ENCODE data around the gene GNLY. TPM values are rescaled to one million over a fixed set of nuclear protein-coding genes. Genes with fewer than 3 reads are reported as not detected.
A peak's percentile ranks its signal among the peaks of the same experiment; 100 is the strongest.

Gene GNLY
- total and polyA plus RNA-seq, 2 of the 4 experiments (the other 2 are of a cell fraction), result not detected

DNA sequence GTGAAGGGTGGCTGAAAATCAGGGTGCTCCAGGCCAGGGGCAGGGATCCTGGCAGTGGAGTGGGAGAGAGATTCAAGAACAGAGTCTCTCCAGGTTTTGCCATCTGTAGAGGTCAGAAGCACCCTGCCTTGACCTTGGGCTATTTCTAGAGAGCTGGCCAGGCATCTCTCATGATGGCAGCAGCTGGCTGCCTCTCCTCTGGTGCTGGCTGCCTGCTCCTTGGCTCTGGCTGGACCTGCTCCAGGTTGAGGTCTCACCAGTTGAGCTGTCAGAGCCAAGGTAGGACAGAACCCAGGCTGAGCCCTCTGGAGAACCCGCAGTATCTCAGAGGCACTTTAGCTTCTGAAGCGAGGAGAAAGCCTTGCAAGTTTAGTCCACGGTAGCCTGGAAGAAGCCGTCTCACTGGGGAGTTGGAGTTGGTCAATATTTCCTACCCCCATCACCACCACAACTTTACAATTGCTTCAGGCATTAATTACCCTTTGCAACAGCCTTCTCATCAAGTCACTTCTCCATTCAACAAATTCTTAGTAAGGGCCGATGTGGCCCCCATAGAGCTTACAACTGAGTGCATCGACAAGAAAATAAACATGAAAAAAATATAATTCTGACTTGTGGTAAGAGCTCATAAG lies 25.6 kb downstream of the GNLY start:
- Histone ChIP-seq H2BK20ac (ENCODE audit: low read depth, low read length) (no peak overlapping the region), H3K23ac (ENCODE audit: low read depth, low read length) (no peak overlapping the region), H3K4ac (ENCODE audit: low read depth, low read length) (no peak overlapping the region), H4K20me1 (ENCODE audit: insufficient read depth, low read length) (no peaks in the 10 kb centered on the region), H2AFZ (replicated peaks; ENCODE audit: low read length, poor library complexity) (peak overlapping the region; percentile 43), H3K4me1 (ENCODE audit: control insufficient read depth, insufficient read depth, low read length) (peaks cover 2% of the 10 kb centered on the region), H3K14ac (replicated peaks; ENCODE audit: low read depth, low read length) (no peak overlapping the region), H3K56ac (ENCODE audit: extremely low read depth, insufficient read depth, low read length) (no peak overlapping the region), H2BK5ac (ENCODE audit: low read depth, low read length, poor library complexity, severe bottlenecking) (no peak overlapping the region), H4K91ac (ENCODE audit: insufficient read depth, low read depth, low read length) (no peak overlapping the region), H3K9me3 (ENCODE audit: control insufficient read depth, insufficient read depth, low read length) (no peaks in the 10 kb centered on the region; the same call in 1 of the 2 replicates), H3K79me1 (ENCODE audit: low read depth in 1 of 2, low read length in 2 of 2) (no peaks in the 10 kb centered on the region), H3K9ac (ENCODE audit: low read depth, low read length) (no peak overlapping the region), H3K27me3 (ENCODE audit: control insufficient read depth, insufficient read depth, low read length) (peaks cover 14% of the 10 kb centered on the region), H3K18ac (ENCODE audit: low read depth, low read length) (no peak overlapping the region), H3K4me3 (ENCODE audit: insufficient read depth, low read depth, low read length) (no peak overlapping the region), H3K9me1 (ENCODE audit: insufficient read depth, low read length) (0 out of 2 replicates have a peak, but pooled peaks cover 3% of the 10 kb centered on the region), H2BK15ac (ENCODE audit: low read depth, low read length) (no peak overlapping the region), H4K5ac (ENCODE audit: low read depth, low read length) (no peak overlapping the region), H2AK5ac (ENCODE audit: low read depth, low read length) (no peak overlapping the region), H2AK9ac (replicated peaks; ENCODE audit: low read depth, low read length, poor library complexity) (no peak overlapping the region), H3K27ac (ENCODE audit: insufficient read depth, low read length) (no peak overlapping the region), H4K8ac (ENCODE audit: low read depth in 2 of 2, low read length in 2 of 2) (no peak overlapping the region), H3K36me3 (ENCODE audit: control insufficient read depth, insufficient read depth, low read length) (no peaks in the 10 kb centered on the region), H3K4me2 (ENCODE audit: low read depth, low read length) (no peak overlapping the region), H2BK120ac (ENCODE audit: low read depth, low read length) (no peak overlapping the region)
- no peak for DNase-seq
- TF ChIP-seq MXI1 (IDR thresholded peaks at IDR 0.05; ENCODE audit: borderline replicate concordance, low read depth, low read length), result no peak
- TF ChIP-seq RFX5 (IDR thresholded peaks at IDR 0.05; ENCODE audit: low read depth, low read length), result no peak
- TF ChIP-seq POLR2A (IDR thresholded peaks at IDR 0.05; ENCODE audit: low read depth, low read length), result no peak
- TF ChIP-seq MAZ (IDR thresholded peaks at IDR 0.05; ENCODE audit: borderline replicate concordance, low read depth, low read length), result no peak
- TF ChIP-seq RCOR1 (IDR thresholded peaks at IDR 0.05; ENCODE audit: insufficient replicate concordance, low read length), result no peak
- no peak for TF ChIP-seq SMC3 (IDR thresholded peaks at IDR 0.05; ENCODE audit: low read depth, low read length)
- no peak for TF ChIP-seq NFE2L2 (IDR thresholded peaks at IDR 0.05; ENCODE audit: low read depth, low read length)
- no peak for ATAC-seq (ENCODE audit: low read depth)
- POLR2A ChIA-PET (ENCODE audit: unreplicated experiment), result no interaction called here
- BruUV-seq (replicated peaks), result no TSS peak
- intact Hi-C loops (cut with micrococcal nuclease), result no loop called here
- dilution Hi-C loops (cut with HindIII; ENCODE audit: low sequenced_read_pairs, unreplicated experiment), result no loop called here
- CTCF ChIA-PET, result no interaction called here
- in situ Hi-C loops (cut with MboI; ENCODE audit: low sequenced_read_pairs), result loop anchor here (5.0 kb wide), 1 partner anchor 358 kb away; no protein-coding TSS in a partner anchor
- WGBS, 2 experiments (ENCODE audit: extremely low coverage in 2 of 2, insufficient read length in 1 of 2), result 100% methylated on average over 1 of the region's 6 CpGs; no CpG with 5 or more reads in 1 of the 2 experiments

Measured in IMR-90 (cell line).